Left ventricle myocardium superior (tissue), 1 donor: ENCODE measurements around the gene CCL20. TPM values are rescaled to one million over a fixed set of nuclear protein-coding genes. Genes with fewer than 3 reads are reported as not detected.
A peak's percentile ranks its signal among the peaks of the same experiment; 100 is the strongest.

Experiments used
- ATAC-seq: fragments of 200-7000 bp; cut with Tn5 transposase; one replicate; pipeline ENCODE4 v1.9.1; 2020; ENCODE audit warnings: mild to moderate bottlenecking, moderate library complexity
- DNase-seq: peaks from one replicate; pipeline ENCODE4 v3.0.0-alpha.2; 2020
- intact Hi-C: fragments of 100-400 bp; cut with micrococcal nuclease; formaldehyde crosslinking; loops from one replicate; pipeline ENCODE4 v1.11.0; 2022
- long read RNA-seq: library from polyadenylated mRNA; unstranded; transcript quantifications from one replicate; pipeline ENCODE4 v2.0.0, GENCODE V29; 2021
- total RNA-seq: library from RNA; stranded (reverse); fragmentation: NEBNext Ultra II Directional; extraction: Animal tissue kit (Norgen Biotek cat#: 25700); gene quantifications from one replicate; pipeline ENCODE4 v1.2.1, GENCODE V29; 2021
- donor health status: DM: no; HTN: yes; CAD: no; lungs with severe emphysema.

Gene CCL20, protein sequence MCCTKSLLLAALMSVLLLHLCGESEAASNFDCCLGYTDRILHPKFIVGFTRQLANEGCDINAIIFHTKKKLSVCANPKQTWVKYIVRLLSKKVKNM
- not detected for total RNA-seq
- long read RNA-seq = 0 reads

DNA sequence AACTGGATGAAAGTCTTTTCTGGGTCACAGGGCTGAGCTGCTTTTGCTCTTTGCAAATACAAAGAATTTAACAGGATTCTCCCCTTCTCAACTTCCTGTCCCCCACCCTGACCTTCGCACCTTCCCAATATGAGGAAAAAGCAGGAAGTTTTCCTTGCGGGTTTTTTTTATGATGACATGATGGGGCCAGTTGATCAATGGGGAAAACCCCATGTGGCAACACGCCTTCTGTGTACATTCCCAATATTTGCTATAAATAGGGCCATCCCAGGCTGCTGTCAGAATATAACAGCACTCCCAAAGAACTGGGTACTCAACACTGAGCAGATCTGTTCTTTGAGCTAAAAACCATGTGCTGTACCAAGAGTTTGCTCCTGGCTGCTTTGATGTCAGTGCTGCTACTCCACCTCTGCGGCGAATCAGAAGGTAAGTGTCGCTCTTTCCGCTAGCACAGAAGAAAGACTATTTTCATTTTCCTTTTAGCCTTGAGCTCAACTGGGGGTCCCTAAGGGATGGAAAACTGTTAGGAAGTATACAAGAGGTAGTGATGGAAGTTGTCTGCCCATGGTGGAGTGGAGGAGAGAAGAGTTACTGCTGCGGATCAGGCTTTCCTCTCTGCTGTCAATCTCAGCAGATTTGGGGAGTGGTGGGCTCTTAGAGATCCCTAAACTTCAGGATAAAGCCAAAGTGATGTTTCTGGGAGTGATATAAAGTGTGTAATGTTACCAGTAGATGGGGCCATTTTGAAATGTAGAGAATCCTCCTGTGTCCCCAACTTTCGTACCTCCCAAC lies at the start of gene CCL20:
Gene CCL20, plus strand, starts transcription at position 281 of the 792 bp plus-strand sequence. Its CDS starts 70 bp downstream, at position 351.
- ATAC-seq = no peak
- intact Hi-C loops = no loop called here

DNA sequence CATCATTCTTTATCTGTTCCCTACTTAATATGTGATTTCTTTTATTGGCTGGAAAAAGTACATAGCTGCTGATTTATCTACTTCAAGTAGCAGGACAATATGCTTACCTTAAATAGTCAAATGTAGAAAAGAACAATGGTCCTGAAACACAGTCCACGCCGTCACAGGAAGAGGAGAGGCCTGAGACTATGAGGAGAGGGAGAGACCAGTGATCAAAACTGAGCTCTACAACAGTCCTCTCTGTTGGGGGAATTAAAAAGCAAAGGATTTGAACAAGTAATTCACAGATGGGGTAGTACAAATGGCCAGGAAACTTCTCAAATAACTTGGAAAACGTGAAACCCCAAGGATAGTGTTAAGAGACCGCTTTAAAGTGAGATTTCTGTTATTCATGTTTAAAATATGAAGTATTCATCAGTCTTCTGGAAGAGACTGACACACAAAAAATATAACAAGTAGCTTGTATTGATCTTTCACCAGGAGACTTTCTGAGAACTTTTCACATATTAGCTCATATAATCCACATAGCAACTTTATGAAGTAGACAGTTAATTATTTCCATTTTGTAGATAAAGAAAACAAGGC lies 47.8 kb upstream of the CCL20 start:
- peak; percentile 25 for ATAC-seq
- intact Hi-C loops = no loop called here
- no peak for DNase-seq

More for the DNA sequence above, at the start of gene CCL20:
- no peak for DNase-seq

DNA sequence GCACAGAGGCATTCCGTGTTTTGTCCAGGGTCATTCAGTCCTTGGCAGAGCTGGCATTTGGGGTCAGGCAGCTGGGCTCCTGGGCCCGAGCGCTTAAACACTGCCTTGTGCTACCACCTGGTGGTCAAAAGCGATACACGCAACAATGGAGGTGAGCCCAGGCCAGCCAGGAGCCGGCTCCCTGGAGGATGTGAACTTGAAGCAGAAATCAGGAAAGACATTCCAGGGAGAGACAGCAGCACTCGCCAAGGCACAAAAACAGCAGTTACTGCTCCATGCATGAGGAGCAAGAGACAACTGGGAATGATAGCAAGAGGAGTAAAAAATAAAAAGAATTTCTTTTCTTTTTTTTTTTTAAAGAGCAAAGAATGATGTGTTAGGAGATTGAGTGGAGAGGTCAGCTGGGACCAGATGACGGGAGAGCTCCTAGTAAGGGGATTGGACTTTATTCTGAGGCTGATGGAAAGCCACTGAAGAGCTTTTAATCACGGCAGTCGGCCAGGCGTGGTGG lies 47.2 kb upstream of the CCL20 start:
- intact Hi-C loops = no loop called here
- peak; percentile 83 for DNase-seq
- peak; percentile 99 for ATAC-seq

DNA sequence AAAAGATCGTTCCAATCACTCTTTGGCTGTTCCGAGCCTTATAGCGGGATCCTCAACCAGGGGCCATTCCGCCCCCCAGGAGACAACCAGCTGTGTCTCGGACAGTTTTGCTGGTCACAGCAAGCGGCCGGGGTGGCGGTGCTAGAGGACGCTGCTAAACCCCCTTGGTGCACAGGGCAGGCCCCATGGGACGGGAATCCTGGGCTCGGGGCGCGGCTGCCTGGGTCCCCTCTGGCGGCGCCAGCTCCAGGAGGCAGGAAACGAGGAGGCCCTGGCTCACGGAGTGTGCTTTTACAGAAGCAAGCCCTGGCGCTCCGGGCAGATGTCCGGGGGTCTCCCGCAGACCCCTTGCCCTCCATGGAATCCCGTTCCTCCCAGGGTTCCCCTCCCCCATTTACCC lies 45.8 kb upstream of the CCL20 start:
- ATAC-seq = no peak
- intact Hi-C loops = no loop called here
- DNase-seq = peak; percentile 33

DNA sequence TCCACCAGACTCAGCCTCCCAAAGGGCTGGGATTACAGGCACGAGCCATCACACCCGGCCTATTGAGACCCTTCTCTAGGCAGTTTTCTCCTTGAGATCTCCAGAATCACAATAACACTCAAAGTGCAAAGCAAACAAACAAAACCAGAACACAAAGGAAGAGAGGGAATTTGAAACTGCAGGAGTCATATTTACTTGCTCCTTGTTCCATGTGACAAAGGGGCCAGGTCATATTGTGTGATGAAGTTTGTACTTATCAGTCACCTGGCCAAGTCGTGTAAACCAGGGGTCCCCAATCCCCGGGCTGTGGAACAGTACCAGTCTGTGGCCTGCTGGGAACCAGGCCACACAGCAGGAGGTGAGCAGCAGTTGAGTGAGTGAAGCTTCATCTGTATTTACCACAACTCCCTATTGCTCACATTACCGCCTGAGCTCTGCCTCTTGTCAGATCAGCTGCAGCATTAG lies 41.4 kb upstream of the CCL20 start:
- intact Hi-C loops = no loop called here
- DNase-seq (no peak), ATAC-seq (no peak)

DNA sequence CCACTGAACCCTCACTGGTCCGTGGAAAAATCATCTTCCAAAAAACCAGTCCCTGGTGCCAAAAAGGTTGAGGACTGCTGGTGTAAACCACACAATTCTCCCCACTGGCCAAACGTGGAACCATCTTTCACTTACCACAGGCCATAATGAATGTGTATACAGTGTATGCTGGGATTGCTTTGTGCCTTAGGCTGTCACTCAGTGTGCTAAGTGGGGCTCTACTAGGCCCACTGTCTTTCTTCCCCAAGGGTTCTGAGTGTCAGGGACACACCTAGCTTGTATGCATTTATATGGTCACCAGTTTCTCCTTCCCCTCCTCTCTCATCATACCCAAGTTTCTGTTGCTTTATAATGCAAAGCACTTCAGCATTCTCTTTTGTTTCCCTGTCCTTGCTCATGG lies 40.7 kb upstream of the CCL20 start:
- intact Hi-C loops = no loop called here
- ATAC-seq (no peak), DNase-seq (no peak)

DNA sequence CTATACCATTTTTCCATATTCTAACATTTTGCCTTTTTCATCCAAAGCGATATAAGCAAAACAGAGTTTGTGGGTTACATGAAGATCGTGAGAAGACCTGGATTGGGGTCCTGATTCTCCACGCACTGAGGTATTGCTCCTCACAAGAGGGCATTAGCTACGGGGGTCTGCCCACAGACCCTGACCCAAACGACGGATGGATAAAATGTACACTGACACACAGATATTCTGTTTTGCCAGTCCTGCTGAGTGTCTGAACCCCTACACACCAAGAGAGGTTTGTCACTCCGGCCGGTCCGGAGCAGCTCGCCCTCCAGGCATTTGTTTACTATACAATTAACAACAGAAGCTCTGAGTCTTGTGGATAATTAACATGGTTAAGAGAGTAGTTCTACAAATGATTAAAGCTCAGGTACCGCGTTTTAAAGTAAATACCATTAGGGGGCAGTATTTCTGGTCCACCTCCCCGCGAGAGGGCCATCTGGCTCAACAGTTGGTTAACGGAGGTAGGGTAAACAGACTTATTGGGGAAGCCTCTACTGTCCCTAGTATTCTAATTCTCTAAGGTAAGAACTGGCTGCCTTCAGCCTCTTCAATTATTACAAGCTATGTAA lies 39.5 kb upstream of the CCL20 start:
- no peak for DNase-seq
- ATAC-seq = no peak
- intact Hi-C loops = no loop called here

DNA sequence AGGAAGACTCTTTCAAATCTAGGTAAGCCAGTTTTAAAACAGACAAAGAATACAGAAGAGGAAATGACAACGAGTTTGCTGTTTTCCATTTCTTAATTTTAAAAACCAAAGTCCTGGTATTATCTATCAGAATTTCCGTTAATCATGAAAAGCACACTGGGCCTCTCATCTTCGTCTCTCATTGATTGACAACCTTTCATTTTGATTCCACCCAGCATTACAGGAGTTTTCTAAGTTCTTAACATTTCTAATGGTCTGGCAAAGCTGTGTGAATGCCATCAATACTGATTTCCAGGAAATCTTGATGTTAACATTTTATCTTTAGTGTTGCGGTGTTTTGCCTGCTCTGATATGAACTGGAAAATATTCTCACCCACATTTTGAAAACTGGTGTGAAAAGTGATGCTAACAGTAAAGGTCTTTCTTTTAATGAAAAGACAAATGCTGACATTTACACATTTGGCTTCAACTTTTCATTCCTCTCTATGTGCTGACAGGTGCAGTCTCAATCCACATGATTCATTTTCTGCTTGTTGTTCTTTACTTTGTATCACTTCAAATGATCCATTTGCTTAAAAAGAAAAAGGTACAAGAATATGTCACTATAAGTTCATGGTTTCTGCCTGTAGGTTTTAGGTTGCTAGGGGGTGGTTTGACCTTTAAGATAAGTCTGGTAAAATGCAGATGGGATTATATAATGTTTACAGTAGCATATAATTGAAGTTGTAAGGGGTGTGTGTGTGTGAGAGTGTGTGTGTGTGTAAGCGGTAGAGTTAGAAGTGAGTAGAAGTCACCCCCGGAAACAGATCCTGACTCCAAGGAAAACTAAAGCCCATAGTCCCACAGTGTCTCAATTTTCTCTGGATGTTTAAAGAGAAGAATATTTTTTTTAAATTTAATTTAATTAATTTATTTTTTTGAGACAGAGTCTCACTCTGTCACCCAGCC lies 38.5 kb upstream of the CCL20 start:
- intact Hi-C loops = no loop called here
- DNase-seq (no peak), ATAC-seq (no peak)

DNA sequence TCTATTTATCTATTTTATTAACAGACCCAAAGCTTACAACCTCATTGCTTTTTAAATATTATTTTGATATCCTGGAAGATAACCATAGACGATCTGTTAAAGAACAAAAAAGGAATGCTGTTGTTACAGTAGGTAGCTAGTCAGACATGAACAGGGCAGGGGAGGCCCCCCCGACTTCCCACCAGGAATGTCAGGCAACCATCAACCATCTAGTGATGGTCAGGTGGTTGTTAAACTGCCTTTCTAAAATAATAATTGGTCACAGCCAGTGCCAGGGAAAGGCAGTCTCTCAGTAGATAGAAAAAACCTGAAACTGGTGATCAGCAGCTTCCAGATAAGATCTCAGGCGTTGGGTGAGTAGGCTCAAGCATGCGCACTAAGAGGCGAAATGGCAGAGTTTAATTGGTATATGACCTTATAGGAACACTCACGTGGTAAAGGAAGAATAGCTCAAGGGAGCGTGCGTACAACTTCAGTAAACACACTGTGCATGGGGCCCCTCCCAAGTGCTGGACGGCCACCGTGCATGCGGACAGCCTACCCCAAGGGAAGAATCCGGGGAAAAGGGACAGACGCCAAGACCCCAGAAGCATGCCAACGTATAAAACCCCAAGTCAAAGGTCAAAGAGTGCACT lies 32.5 kb upstream of the CCL20 start:
- no peak for ATAC-seq
- DNase-seq = no peak
- intact Hi-C loops = no loop called here

DNA sequence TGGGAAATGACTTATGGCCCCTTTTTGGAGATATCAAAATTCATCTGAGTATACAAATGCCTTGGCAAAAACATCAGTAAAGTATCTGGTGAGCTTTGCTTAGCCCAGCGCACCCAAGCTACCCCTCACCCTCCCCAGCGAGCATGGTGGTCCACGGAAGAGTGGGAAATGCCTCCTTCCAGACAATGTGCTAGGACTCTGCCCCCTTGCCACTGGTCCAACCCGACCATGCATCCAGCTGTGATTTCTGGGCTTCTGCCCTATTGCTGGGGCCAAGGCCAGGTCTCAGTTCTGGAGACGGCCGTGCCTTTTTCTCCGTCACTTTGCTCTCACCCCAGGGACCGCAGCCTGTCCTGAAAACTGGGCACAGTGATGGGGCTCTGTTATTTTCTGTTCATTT lies 31.8 kb upstream of the CCL20 start:
- DNase-seq (peak; percentile 33), ATAC-seq (peak; percentile 34)
- intact Hi-C loops = no loop called here

DNA sequence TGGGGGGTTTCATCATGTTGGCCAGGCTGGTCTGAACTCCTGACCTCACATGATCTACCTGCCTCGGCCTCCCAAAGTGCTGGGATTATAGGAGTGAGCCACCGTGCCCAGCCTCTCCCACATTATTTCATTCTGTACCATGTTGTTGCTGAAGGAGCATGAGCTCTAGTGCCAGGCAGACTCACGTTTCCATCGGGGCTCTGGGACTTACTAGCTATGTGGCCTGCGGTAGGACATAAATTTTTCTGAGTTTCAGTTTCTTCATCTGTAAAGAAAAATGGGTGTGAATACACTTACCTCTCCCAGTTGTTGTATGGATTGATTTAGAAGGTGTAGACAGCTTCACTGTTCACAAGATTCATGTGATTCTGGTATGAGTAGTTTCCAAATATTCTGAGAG lies 30.8 kb upstream of the CCL20 start:
- no peak for ATAC-seq

DNA sequence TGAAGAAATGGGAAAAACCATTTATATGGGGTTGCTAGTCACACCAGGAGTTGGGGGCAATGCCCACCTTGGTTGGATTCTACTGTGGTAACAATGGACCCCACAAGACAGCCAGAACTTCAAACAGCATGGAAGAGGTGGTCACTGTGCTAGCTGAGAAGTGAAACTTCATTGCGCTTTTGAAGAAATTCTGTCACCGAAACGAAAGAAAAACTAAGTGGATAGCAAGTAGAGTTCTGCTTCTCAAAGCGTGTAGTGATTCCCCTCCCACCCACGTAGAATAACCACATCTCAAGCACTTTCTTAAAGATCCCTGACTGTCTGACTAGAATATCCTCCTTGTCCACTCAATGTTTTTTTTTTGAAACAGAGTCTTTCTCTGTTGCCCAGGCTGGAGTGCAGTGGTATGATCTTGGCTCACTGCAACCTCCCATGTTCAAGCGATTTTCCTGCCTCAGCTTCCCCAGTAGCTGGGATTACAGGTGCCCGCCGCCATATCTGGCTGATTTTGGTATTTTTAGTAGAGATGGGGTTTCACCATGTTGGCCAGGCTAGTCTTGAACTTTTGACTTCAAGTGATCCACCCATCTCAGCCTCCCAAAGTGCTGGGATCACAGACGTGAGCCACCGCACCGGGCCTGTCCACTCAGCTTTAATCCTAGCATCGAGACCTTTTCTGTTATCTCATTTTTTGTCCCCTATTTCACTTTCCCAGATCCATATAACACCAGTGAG lies 30.1 kb upstream of the CCL20 start:
- no peak for DNase-seq
- intact Hi-C loops = no loop called here
- ATAC-seq = no peak

More for the DNA sequence above, 30.8 kb upstream of the CCL20 start:
- no peak for DNase-seq
- intact Hi-C loops = no loop called here

DNA sequence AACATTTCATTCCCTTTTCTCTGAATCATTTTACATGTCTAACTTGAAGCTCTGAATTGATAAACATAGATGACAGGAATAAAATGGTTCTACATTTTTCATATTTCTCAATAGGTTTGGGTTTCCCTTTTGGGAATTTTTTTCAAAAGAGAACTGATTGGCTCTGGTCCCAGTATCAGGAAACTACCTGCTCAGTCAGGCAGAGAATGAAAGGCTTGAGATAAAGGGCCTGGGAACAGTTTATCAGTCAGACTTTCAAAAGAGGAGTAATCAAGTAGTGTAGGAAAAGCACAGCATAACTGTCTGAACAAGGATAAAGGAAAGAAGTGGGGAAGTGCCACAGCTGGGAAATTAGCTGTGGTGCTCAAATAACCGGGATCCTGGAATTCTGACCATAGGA lies 28.3 kb upstream of the CCL20 start:
- intact Hi-C loops = no loop called here
- ATAC-seq (no peak), DNase-seq (no peak)

DNA sequence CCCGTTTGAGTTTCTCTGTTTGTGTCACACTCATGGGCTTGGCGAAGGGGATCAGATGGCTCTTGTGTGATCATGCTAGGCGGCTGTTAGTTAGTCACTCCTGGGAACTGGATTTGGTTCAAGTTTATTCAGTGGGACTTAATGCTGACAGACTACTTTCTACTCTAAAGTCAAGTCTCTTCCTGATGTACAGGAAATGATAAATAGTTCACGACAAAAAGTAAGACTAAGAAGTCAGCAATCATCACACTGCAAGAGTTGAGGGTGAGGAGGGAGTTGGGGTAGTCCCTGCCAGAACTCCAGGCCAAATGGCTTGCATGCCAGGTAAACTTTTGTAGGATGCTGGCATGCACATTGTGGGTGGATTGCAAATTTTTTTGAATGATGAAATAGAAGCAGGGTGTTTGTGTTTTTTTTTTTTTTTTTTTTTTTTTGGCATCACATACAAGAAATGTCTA lies 25.1 kb upstream of the CCL20 start:
- DNase-seq (no peak), ATAC-seq (no peak)
- intact Hi-C loops = no loop called here

DNA sequence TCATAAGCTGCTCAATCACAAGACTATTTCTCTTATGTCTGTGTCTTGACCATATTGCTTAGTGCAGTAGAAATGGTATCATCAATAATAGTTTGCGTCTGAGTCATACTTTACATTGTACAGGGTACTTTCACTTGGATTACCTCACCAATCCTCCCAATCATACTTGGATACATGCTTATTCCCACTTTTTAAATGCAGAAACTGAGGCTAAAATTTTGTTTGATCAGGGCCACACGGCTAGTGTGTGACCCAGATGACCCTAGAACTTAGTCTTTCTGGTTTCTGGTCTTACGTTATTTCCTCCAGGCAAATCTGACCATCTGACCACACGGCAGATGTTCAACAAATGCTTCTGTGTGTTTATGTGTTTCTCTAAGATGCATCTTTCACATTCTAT lies 23.8 kb upstream of the CCL20 start:
- DNase-seq = no peak

DNA sequence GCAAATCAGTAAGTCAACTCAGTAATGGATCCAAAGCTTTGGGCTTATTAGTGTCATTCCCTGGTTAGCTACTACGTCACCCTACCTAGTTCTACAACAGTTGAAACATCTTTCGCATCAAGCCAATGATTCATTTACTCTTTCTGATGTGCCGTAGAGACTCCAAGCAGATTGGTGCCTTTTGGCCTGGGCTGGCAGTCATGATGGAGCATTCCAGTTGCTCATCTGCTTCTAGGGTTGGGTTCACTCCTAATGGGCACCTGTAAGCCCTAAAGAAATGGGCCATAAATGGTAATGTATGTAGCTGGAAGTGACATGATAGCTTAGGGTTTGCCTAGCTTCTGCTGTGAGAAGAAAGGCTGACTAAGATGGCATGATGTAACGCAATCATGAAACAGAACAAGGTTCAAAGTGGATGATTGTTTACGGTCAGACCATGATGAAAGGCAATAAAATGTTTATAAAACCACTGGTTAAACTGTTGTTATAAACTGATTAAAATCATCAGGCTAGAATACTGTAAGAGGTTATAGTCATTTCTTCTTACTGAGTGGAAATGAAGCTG lies 20.4 kb upstream of the CCL20 start:
- DNase-seq = no peak
- intact Hi-C loops = no loop called here
- no peak for ATAC-seq

More for the DNA sequence above, 23.8 kb upstream of the CCL20 start:
- ATAC-seq = no peak
- intact Hi-C loops = no loop called here

DNA sequence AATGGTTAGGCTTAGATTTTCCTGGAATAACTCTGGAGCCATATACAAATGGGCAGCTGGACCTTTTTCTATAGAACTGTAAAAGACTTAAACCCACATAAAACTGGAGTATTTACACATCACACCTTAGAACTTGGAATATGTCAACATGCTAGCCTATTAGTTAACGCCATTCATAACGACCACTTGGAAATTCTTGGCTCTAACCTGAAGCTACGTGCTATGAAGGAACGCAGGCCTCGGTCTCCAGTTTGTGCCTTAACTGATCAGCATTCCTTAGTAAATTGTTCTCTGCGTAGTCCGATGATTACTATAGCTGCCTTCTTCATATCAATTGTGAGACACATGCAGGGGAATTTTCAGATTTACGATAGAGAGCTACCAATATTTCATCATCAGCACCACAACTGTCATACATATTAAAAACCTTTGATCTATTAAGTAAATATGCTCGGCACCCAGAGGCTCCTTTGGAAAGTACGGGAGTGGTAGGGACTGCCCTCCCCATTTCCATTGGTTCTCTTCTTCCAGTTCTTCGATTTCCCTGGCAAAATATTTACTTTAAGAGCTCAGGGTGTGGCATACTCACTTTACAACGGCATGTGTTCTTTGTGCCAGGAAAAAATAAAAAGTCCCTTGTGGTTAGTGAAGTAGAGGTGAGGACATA lies 17.5 kb upstream of the CCL20 start:
- intact Hi-C loops = no loop called here
- no peak for DNase-seq
- no peak for ATAC-seq
